Measurements from ENCODE around the gene FCRL5. TPM values are rescaled to one million over a fixed set of nuclear protein-coding genes. Genes with fewer than 3 reads are reported as not detected.

FCRL5 gene
- total and polyA plus RNA-seq, 10 of the 15 experiments (the other 5 are each of a cell fraction or from before 2014, with no cell fraction given) = 1.1 to 136 (median 7.0) TPM

DNA sequence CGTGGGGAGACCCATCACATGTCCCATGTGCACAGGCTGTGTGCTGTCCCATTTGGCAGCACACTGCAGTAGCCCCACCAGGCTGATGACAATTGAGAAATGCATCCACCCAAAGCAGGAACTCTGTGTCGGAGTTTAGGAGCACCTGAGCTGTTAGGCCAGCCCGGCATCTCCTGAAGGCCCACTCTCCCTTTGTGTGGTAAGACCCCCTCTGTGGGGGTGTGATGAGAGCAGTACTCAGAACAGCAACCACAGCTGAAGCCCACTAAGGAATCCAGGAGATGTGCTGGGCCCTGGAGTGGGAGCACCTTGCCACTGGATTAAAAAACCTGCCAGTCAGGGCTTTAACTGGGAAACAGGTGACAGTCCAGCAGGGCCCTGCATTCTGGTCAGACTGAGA is 37.2 kb downstream of the FCRL5 start:
- WGBS (ENCODE audit: insufficient coverage, insufficient replicate concordance, low lambda C conversion rate, missing lambda C conversion rate) = 88% methylated on average over 3 of the region's 3 CpGs
- ChIA-PET POLR2A (interaction anchor here (0.7 to 2.5 kb wide), 2 partner anchors 8 to 18 kb away, joined by 4 to 10 read pairs; no protein-coding TSS in a partner anchor), SMC1A (ENCODE audit: uncharacterized antibody, unreplicated experiment) (no interaction called here), RAD21 (ENCODE audit: unreplicated experiment) (interaction anchor here (12.7 kb wide), 1 partner anchor 50 kb away, joined by 179 read pairs; no protein-coding TSS in a partner anchor), CTCF (no interaction called here)
- no peaks in the 10 kb centered on the region for H3K27me3 ChIP-seq (replicated peaks in 1 of 2; ENCODE audit: control insufficient read depth in 2 of 2, insufficient read depth in 2 of 2, low read length in 1 of 2)
- no peak overlapping the region for H3K4me3 ChIP-seq
- intact Hi-C loops (cut with micrococcal nuclease; ENCODE audit: unreplicated experiment) (no loop called here), in situ Hi-C loops (cut with MboI) (no loop called here)
- no peaks in the 10 kb centered on the region for H3K9me3 ChIP-seq (replicated peaks; ENCODE audit: control insufficient read depth, insufficient read depth, low read length)
- no peaks in the 10 kb centered on the region for H3K79me2 ChIP-seq (ENCODE audit: control insufficient read depth, insufficient read depth, low read length)
- DNase-seq (ENCODE audit: low read depth, low spot score) (no peak), ATAC-seq (no peak), FAIRE-seq (no peak)
- TF ChIP-seq KAT2A (conservative IDR thresholded peaks at IDR 0.05; ENCODE audit: control insufficient read depth, low read depth, low read length) = no peak
- no peak for TF ChIP-seq SPI1 (IDR thresholded peaks at IDR 0.05; ENCODE audit: borderline replicate concordance, insufficient read depth, low read depth, low read length)
- TF ChIP-seq CHD4 (IDR thresholded peaks at IDR 0.05) = no peak
- TF ChIP-seq TBL1XR1 (IDR thresholded peaks at IDR 0.05; ENCODE audit: low read depth, low read length) = no peak
- TF ChIP-seq, protein P1, sequence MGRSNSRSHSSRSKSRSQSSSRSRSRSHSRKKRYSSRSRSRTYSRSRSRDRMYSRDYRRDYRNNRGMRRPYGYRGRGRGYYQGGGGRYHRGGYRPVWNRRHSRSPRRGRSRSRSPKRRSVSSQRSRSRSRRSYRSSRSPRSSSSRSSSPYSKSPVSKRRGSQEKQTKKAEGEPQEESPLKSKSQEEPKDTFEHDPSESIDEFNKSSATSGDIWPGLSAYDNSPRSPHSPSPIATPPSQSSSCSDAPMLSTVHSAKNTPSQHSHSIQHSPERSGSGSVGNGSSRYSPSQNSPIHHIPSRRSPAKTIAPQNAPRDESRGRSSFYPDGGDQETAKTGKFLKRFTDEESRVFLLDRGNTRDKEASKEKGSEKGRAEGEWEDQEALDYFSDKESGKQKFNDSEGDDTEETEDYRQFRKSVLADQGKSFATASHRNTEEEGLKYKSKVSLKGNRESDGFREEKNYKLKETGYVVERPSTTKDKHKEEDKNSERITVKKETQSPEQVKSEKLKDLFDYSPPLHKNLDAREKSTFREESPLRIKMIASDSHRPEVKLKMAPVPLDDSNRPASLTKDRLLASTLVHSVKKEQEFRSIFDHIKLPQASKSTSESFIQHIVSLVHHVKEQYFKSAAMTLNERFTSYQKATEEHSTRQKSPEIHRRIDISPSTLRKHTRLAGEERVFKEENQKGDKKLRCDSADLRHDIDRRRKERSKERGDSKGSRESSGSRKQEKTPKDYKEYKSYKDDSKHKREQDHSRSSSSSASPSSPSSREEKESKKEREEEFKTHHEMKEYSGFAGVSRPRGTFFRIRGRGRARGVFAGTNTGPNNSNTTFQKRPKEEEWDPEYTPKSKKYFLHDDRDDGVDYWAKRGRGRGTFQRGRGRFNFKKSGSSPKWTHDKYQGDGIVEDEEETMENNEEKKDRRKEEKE (IDR thresholded peaks at IDR 0.05) = no peak
- TF ChIP-seq FOXK2 (IDR thresholded peaks at IDR 0.05) = no peak
- no peak for TF ChIP-seq FOS (IDR thresholded peaks at IDR 0.05; ENCODE audit: borderline replicate concordance, extremely low read depth, insufficient read length)
- TF ChIP-seq, protein P2, sequence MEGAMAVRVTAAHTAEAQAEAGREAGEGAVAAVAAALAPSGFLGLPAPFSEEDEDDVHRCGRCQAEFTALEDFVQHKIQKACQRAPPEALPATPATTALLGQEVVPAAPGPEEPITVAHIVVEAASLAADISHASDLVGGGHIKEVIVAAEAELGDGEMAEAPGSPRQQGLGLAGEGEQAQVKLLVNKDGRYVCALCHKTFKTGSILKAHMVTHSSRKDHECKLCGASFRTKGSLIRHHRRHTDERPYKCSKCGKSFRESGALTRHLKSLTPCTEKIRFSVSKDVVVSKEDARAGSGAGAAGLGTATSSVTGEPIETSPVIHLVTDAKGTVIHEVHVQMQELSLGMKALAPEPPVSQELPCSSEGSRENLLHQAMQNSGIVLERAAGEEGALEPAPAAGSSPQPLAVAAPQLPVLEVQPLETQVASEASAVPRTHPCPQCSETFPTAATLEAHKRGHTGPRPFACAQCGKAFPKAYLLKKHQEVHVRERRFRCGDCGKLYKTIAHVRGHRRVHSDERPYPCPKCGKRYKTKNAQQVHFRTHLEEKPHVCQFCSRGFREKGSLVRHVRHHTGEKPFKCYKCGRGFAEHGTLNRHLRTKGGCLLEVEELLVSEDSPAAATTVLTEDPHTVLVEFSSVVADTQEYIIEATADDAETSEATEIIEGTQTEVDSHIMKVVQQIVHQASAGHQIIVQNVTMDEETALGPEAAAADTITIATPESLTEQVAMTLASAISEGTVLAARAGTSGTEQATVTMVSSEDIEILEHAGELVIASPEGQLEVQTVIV (IDR thresholded peaks at IDR 0.05; ENCODE audit: borderline replicate concordance, partially characterized antibody) = no peak
- TF ChIP-seq IKZF1 (conservative IDR thresholded peaks at IDR 0.05) = no peak
- TF ChIP-seq, protein P3, sequence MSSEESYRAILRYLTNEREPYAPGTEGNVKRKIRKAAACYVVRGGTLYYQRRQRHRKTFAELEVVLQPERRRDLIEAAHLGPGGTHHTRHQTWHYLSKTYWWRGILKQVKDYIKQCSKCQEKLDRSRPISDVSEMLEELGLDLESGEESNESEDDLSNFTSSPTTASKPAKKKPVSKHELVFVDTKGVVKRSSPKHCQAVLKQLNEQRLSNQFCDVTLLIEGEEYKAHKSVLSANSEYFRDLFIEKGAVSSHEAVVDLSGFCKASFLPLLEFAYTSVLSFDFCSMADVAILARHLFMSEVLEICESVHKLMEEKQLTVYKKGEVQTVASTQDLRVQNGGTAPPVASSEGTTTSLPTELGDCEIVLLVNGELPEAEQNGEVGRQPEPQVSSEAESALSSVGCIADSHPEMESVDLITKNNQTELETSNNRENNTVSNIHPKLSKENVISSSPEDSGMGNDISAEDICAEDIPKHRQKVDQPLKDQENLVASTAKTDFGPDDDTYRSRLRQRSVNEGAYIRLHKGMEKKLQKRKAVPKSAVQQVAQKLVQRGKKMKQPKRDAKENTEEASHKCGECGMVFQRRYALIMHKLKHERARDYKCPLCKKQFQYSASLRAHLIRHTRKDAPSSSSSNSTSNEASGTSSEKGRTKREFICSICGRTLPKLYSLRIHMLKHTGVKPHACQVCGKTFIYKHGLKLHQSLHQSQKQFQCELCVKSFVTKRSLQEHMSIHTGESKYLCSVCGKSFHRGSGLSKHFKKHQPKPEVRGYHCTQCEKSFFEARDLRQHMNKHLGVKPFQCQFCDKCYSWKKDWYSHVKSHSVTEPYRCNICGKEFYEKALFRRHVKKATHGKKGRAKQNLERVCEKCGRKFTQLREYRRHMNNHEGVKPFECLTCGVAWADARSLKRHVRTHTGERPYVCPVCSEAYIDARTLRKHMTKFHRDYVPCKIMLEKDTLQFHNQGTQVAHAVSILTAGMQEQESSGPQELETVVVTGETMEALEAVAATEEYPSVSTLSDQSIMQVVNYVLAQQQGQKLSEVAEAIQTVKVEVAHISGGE (CRISPR knock-in tag; IDR thresholded peaks at IDR 0.05) = no peak
- TF ChIP-seq IRF4 (IDR thresholded peaks at IDR 0.05; ENCODE audit: low read depth, low read length) = no peak
- no peak for TF ChIP-seq RUNX3 (IDR thresholded peaks at IDR 0.05; ENCODE audit: low read length)
- no peak for TF ChIP-seq MTA3 (IDR thresholded peaks at IDR 0.05; ENCODE audit: borderline replicate concordance, low read length)
- no peak for TF ChIP-seq CBX5 (IDR thresholded peaks at IDR 0.05; ENCODE audit: low read depth)
- no peak for TF ChIP-seq BCL11A (IDR thresholded peaks at IDR 0.05; ENCODE audit: low read depth, low read length)
- no TSS peak for BruUV-seq (replicated peaks)
- H3K4me1 ChIP-seq (ENCODE audit: control insufficient read depth, insufficient read depth, low read length) = peaks cover 39% of the 10 kb centered on the region
- H3K4me2 ChIP-seq (ENCODE audit: control insufficient read depth, insufficient read depth) = no peak overlapping the region
- H3K9ac ChIP-seq (ENCODE audit: control insufficient read depth, insufficient read depth, low read length) = no peak overlapping the region
- no peak overlapping the region for H3K27ac ChIP-seq (ENCODE audit: control insufficient read depth, insufficient read depth)
- no peaks in the 10 kb centered on the region for H3K36me3 ChIP-seq (ENCODE audit: control insufficient read depth in 2 of 2, insufficient read depth in 2 of 2, low read length in 1 of 2)
- no peak overlapping the region for H2AFZ ChIP-seq (ENCODE audit: control insufficient read depth, low read depth, low read length)
- H4K20me1 ChIP-seq (ENCODE audit: control insufficient read depth, insufficient read depth) = no peaks in the 10 kb centered on the region

Data from GM12878 (cell line).